ENCODE data around the gene LLGL1.

GRCh38 chr17:18248811-18249210, 23.4 kb downstream of the LLGL1 start:
- TF ChIP-seq POLR2A (IDR thresholded peaks at IDR 0.05) (no peak), CTCF (IDR thresholded peaks at IDR 0.05) (no peak)

Data from esophagus squamous epithelium (tissue), 4 donors.